H1 (cell line): ENCODE results near the gene DYNC1I1. TPM values are rescaled to one million over a fixed set of nuclear protein-coding genes. Genes with fewer than 3 reads are reported as not detected.

ENCODE experiments used
- CTCF ChIA-PET: fragments of 300-600 bp; sonication (Branson Sonifier 250); formaldehyde crosslinking; loops from one replicate; lab custom pipeline; 2021; ENCODE audit not compliant: partially characterized antibody; lab: Charles Lee
- POLR2A ChIA-PET: fragments of 300-600 bp; sonication (Branson Sonifier 250); formaldehyde crosslinking; loops from one replicate; lab custom pipeline; 2021; ENCODE audit warnings: inconsistent platforms; ENCODE audit not compliant: partially characterized antibody; lab: Charles Lee
- DNase-seq, 2 experiments: peaks; one replicate each; pipeline versions ENCODE4 v3.0.0 to v3.0.0-alpha.2; 2010 to 2022; ENCODE audit warnings: low spot score in 2 of 2, low read depth in 1 of 2, mixed read lengths in 1 of 2
- FAIRE-seq: peaks from 2 replicates; lab custom pipeline; 2011; peaks lifted over from hg19 to GRCh38; lab: Jason Lieb, UNC
- H2AFZ ChIP-seq: 2 replicates; pipeline ENCODE4 v1.8.1; 2012; ENCODE audit warnings: low read length, inconsistent platforms
- H2AK5ac ChIP-seq: 2 replicates; pipeline ENCODE4 v1.6.1; 2013; ENCODE audit warnings: low read depth, low read length
- H2BK120ac ChIP-seq: replicated peaks from 2 replicates; pipeline ENCODE3; 2013; ENCODE audit warnings: low read depth, low read length, inconsistent platforms
- H2BK12ac ChIP-seq: 2 replicates; pipeline ENCODE4 v1.6.1; 2013; ENCODE audit warnings: low read depth, low read length
- H2BK15ac ChIP-seq: 2 replicates; pipeline ENCODE4 v1.6.1; 2013; ENCODE audit warnings: low read length
- H2BK20ac ChIP-seq: 2 replicates; pipeline ENCODE4 v1.6.1; 2013; ENCODE audit warnings: low read length
- H2BK5ac ChIP-seq: 2 replicates; pipeline ENCODE4 v1.6.1; 2013; ENCODE audit warnings: low read depth, low read length
- H3K14ac ChIP-seq: 2 replicates; pipeline ENCODE4 v1.6.1; 2013; ENCODE audit warnings: inconsistent platforms; ENCODE audit not compliant: insufficient read length
- H3K18ac ChIP-seq: 2 replicates; pipeline ENCODE4 v1.6.1; 2013; ENCODE audit warnings: low read length; ENCODE audit errors: extremely low read depth
- H3K23ac ChIP-seq: 2 replicates; pipeline ENCODE4 v1.6.1; 2013; ENCODE audit warnings: inconsistent platforms; ENCODE audit not compliant: insufficient read length
- H3K23me2 ChIP-seq: 2 replicates; pipeline ENCODE4 v1.6.1; 2013; ENCODE audit warnings: low read depth, low read length
- H3K27ac ChIP-seq: 2 replicates; pipeline ENCODE4 v1.6.1; 2011; ENCODE audit warnings: low read depth, low read length, inconsistent platforms
- H3K27me3 ChIP-seq, 4 experiments: replicated peaks in 1 of 4; 1 replicate in 1 of 4; 2 replicates in 3 of 4; pipeline versions ENCODE4 v1.6.1 to v1.8.1; 2011 to 2013; ENCODE audit warnings: low read length in 3 of 4, mild to moderate bottlenecking in 3 of 4, inconsistent platforms in 2 of 4, mixed read lengths in 2 of 4, moderate library complexity in 1 of 4; ENCODE audit not compliant: control insufficient read depth in 3 of 4, insufficient read depth in 3 of 4; ENCODE audit errors: extremely low read depth in 1 of 4
- H3K36me3 ChIP-seq, 4 experiments: 2 replicates each; pipeline versions ENCODE4 v1.6.1 to v1.8.1; 2011 to 2013; ENCODE audit warnings: mild to moderate bottlenecking in 4 of 4, low read length in 3 of 4, moderate library complexity in 2 of 4, control low read depth in 1 of 4, inconsistent platforms in 1 of 4; ENCODE audit not compliant: insufficient read depth in 4 of 4, control insufficient read depth in 2 of 4
- H3K4ac ChIP-seq: replicated peaks from 2 replicates; pipeline ENCODE3; 2013; ENCODE audit warnings: low read length, low read depth, mixed read lengths, inconsistent platforms; ENCODE audit not compliant: insufficient read length
- H3K4me1 ChIP-seq, 4 experiments: replicated peaks in 1 of 4; 1 replicate in 1 of 4; 2 replicates in 3 of 4; pipeline versions ENCODE4 v1.6.1 to v1.8.1; 2011 to 2013; ENCODE audit warnings: low read length in 3 of 4, inconsistent platforms in 2 of 4, mixed read lengths in 1 of 4; ENCODE audit not compliant: insufficient read depth in 4 of 4, control insufficient read depth in 3 of 4
- H3K4me2 ChIP-seq, 2 experiments: 2 replicates each; pipeline versions ENCODE4 v1.6.1 to v1.8.1; 2011 to 2013; ENCODE audit warnings: low read depth in 2 of 2, low read length in 2 of 2, control low read depth in 1 of 2, inconsistent platforms in 1 of 2, mild to moderate bottlenecking in 1 of 2; ENCODE audit not compliant: insufficient read depth in 1 of 2
- H3K4me3 ChIP-seq, 4 experiments: fragments of 200-600, 300-600 bp in 1 of 4; sonication (generic), shearing (Covaris generic), sonication (Bioruptor Twin) in 1 of 4; 2 replicates each; pipeline versions ENCODE4 v1.5.1 to v1.8.1; 2011 to 2016; ENCODE audit warnings: low read length in 4 of 4, low read depth in 3 of 4, control low read depth in 2 of 4, inconsistent platforms in 2 of 4, mild to moderate bottlenecking in 2 of 4, mixed read lengths in 1 of 4, moderate library complexity in 1 of 4; ENCODE audit not compliant: insufficient read depth in 2 of 4; ENCODE audit errors: extremely low read depth in 1 of 4
- H3K56ac ChIP-seq: replicated peaks from 2 replicates; pipeline ENCODE3; 2013; ENCODE audit warnings: low read depth, mild to moderate bottlenecking, mixed read lengths, low read length, inconsistent platforms; ENCODE audit not compliant: insufficient read length
- H3K79me1 ChIP-seq: 2 replicates; pipeline ENCODE4 v1.6.1; 2013; ENCODE audit warnings: low read depth, low read length, control low read depth
- H3K79me2 ChIP-seq, 2 experiments: 2 replicates each; pipeline versions ENCODE4 v1.6.1 to v1.8.1; 2012 to 2013; ENCODE audit warnings: low read length in 2 of 2, mild to moderate bottlenecking in 2 of 2, inconsistent platforms in 1 of 2; ENCODE audit not compliant: insufficient read depth in 2 of 2, control insufficient read depth in 1 of 2
- H3K9ac ChIP-seq, 4 experiments: replicated peaks in 1 of 4; 1 replicate in 1 of 4; 2 replicates in 3 of 4; pipeline versions ENCODE4 v1.6.1 to v1.8.1; 2011 to 2013; ENCODE audit warnings: low read depth in 3 of 4, low read length in 3 of 4, control low read depth in 2 of 4, mild to moderate bottlenecking in 2 of 4, moderate library complexity in 2 of 4, inconsistent platforms in 1 of 4; ENCODE audit errors: extremely low read depth in 1 of 4
- H3K9me3 ChIP-seq, 2 experiments: 2 replicates each; pipeline versions ENCODE4 v1.6.1 to v1.8.1; 2012 to 2013; ENCODE audit warnings: mild to moderate bottlenecking in 2 of 2, moderate library complexity in 2 of 2, control low read depth in 1 of 2, inconsistent platforms in 1 of 2, low read depth in 1 of 2, low read length in 1 of 2, mixed read lengths in 1 of 2; ENCODE audit not compliant: insufficient read depth in 2 of 2
- H4K20me1 ChIP-seq, 2 experiments: replicated peaks in 1 of 2; 2 replicates each; pipeline versions ENCODE3 to v1.8.1; 2011 to 2013; ENCODE audit warnings: inconsistent platforms in 2 of 2, low read length in 2 of 2, mild to moderate bottlenecking in 1 of 2; ENCODE audit not compliant: insufficient read depth in 2 of 2, control insufficient read depth in 1 of 2
- H4K5ac ChIP-seq: 2 replicates; pipeline ENCODE4 v1.6.1; 2013; ENCODE audit warnings: low read length, low read depth, mixed read lengths, inconsistent platforms; ENCODE audit not compliant: insufficient read length
- H4K8ac ChIP-seq: 2 replicates; pipeline ENCODE4 v1.8.0; 2013; ENCODE audit warnings: mild to moderate bottlenecking, moderate library complexity, low read length, inconsistent platforms; ENCODE audit not compliant: insufficient read depth; ENCODE audit errors: extremely low read depth
- H4K91ac ChIP-seq: replicated peaks from 2 replicates; pipeline ENCODE3; 2013; ENCODE audit warnings: low read length, mixed read lengths, inconsistent platforms; ENCODE audit not compliant: insufficient read length
- BCL11A ChIP-seq, 2 experiments: IDR thresholded peaks; one replicate each; pipeline ENCODE4 v1.6.1; 2011; ENCODE audit warnings: low read depth in 2 of 2, low read length in 2 of 2, mild to moderate bottlenecking in 2 of 2
- BRCA1 ChIP-seq: IDR thresholded peaks from 2 replicates; pipeline ENCODE4 v1.6.1; 2012; ENCODE audit warnings: low read depth, low read length, improper control_type of control experiment
- CHD1 ChIP-seq: IDR thresholded peaks from 2 replicates; pipeline ENCODE4 v1.6.1; 2012; ENCODE audit warnings: low read depth, low read length, improper control_type of control experiment
- CREB1 ChIP-seq: IDR thresholded peaks from 2 replicates; pipeline ENCODE4 v1.6.1; 2012; ENCODE audit warnings: inconsistent platforms
- FOSL1 ChIP-seq: IDR thresholded peaks from 2 replicates; pipeline ENCODE4 v1.6.1; 2011; ENCODE audit warnings: mild to moderate bottlenecking, low read depth, low read length, moderate library complexity; ENCODE audit not compliant: insufficient read depth
- HDAC2 ChIP-seq, 2 experiments: fragments of 300-600 bp in 1 of 2; sonication (generic) in 1 of 2; IDR thresholded peaks; 2 replicates each; pipeline ENCODE4 v1.6.1; 2011 to 2012; ENCODE audit warnings: low read depth in 2 of 2, low read length in 2 of 2, mild to moderate bottlenecking in 2 of 2, moderate library complexity in 2 of 2, borderline replicate concordance in 1 of 2, inconsistent platforms in 1 of 2
- HDAC6 ChIP-seq: IDR thresholded peaks from one replicate; pipeline ENCODE4 v1.7.1; 2012; ENCODE audit warnings: low read depth, mild to moderate bottlenecking, inconsistent platforms, low read length, moderate library complexity
- JUN ChIP-seq: IDR thresholded peaks from 2 replicates; pipeline ENCODE4 v1.6.1; 2011; ENCODE audit warnings: low read depth, mild to moderate bottlenecking, improper control_type of control experiment, low read length
- MAFK ChIP-seq: IDR thresholded peaks from 2 replicates; pipeline ENCODE4 v1.6.1; 2012; ENCODE audit warnings: low read depth, mild to moderate bottlenecking, improper control_type of control experiment, low read length
- POLR2A ChIP-seq, 2 experiments: IDR thresholded peaks; 1 replicate in 1 of 2; 2 replicates in 1 of 2; pipeline ENCODE4 v1.6.1; 2011; ENCODE audit warnings: low read depth in 2 of 2, low read length in 2 of 2, mild to moderate bottlenecking in 2 of 2; ENCODE audit errors: control extremely low read depth in 1 of 2
- SIRT6 ChIP-seq: IDR thresholded peaks from one replicate; pipeline ENCODE4 v1.7.1; 2012; ENCODE audit warnings: low read length, inconsistent platforms
- SIX5 ChIP-seq: IDR thresholded peaks from 2 replicates; pipeline ENCODE4 v1.6.1; 2011; ENCODE audit warnings: mild to moderate bottlenecking, low read depth, low read length
- TCF12 ChIP-seq: IDR thresholded peaks from 2 replicates; pipeline ENCODE4 v1.6.1; 2011; ENCODE audit warnings: low read depth, mild to moderate bottlenecking, low read length
- TEAD4 ChIP-seq: IDR thresholded peaks from 2 replicates; pipeline ENCODE4 v1.6.1; 2012; ENCODE audit warnings: low read depth, low read length, inconsistent platforms, mixed read lengths
- YY1 ChIP-seq: IDR thresholded peaks from 2 replicates; pipeline ENCODE4 v1.6.1; 2011; ENCODE audit warnings: low read depth, mild to moderate bottlenecking, low read length
- WGBS, 2 experiments: shearing (Covaris generic) in 1 of 2; methylation state at CpG; one replicate each; pipeline versions ENCODE4 v1.1.6 to v1.1.7; 2013 to 2015; ENCODE audit warnings: low lambda C conversion rate in 2 of 2, mixed read lengths in 2 of 2, inconsistent platforms in 1 of 2, low coverage in 1 of 2, missing lambda C conversion rate in 1 of 2; ENCODE audit not compliant: insufficient replicate concordance in 2 of 2, insufficient coverage in 1 of 2, insufficient read length in 1 of 2; ENCODE audit errors: extremely low coverage in 1 of 2, missing lambda C conversion rate in 1 of 2; 5-methylcytosine and 5-hydroxymethylcytosine counted together
- polyA plus RNA-seq, 7 experiments: library from polyadenylated mRNA; depleted of rRNA in 3 of 7; stranded (reverse) in 5 of 7; unstranded in 2 of 7; fragments of >200 nt in 5 of 7; fragments of 200-250 nt in 2 of 7; gene quantifications; 1 replicate in 5 of 7; 2 replicates in 1 of 7; 4 replicates in 1 of 7; pipeline versions ENCODE4 v1.2.1 to v1.2.3, GENCODE V29; 2011 to 2013; ENCODE audit warnings: missing spikeins in 2 of 7, mixed read lengths in 2 of 7
- total RNA-seq: library from RNA; stranded (reverse); fragmentation: NEBNext Ultra II Directional; extraction: Animal tissue kit (Norgen Biotek cat#: 25700); gene quantifications from 2 replicates; pipeline ENCODE4 v1.2.1, GENCODE V29; 2021

Gene DYNC1I1
- total and polyA plus RNA-seq, 2 of the 8 experiments (the other 6 are each of a cell fraction or from before 2014, with no cell fraction given) = 0.45 to 0.58 TPM

GRCh38 chr7:95805909-95806308 lies 33.6 kb downstream of the DYNC1I1 start:
- Histone ChIP-seq H3K79me2 (no peaks in the 10 kb centered on the region), H2BK120ac (no peak overlapping the region), H2BK12ac (no peak overlapping the region), H4K91ac (no peak overlapping the region), H3K9ac (no peak overlapping the region), H4K8ac (no peak overlapping the region), H3K4me3 (no peak overlapping the region), H3K14ac (no peak overlapping the region), H2BK15ac (no peak overlapping the region), H3K23ac (no peak overlapping the region), H2BK5ac (no peak overlapping the region), H3K23me2 (no peaks in the 10 kb centered on the region), H3K4me2 (no peak overlapping the region), H2AFZ (no peak overlapping the region), H3K9me3 (no peaks in the 10 kb centered on the region), H3K18ac (no peak overlapping the region), H4K5ac (no peak overlapping the region), H3K79me1 (no peaks in the 10 kb centered on the region), H2AK5ac (no peak overlapping the region), H2BK20ac (no peak overlapping the region), H3K4ac (no peak overlapping the region), H3K4me1 (no peaks in the 10 kb centered on the region), H3K27me3 (no peaks in the 10 kb centered on the region), H3K36me3 (no peaks in the 10 kb centered on the region), H3K27ac (no peak overlapping the region), H3K56ac (no peak overlapping the region), H4K20me1 (no peaks in the 10 kb centered on the region)
- DNase-seq = no peak
- no peak for FAIRE-seq
- 95% methylated on average over 1 of the region's 1 CpG; no CpG with 5 or more reads in 1 of the 2 experiments for WGBS, 2 experiments
- POLR2A ChIA-PET = no interaction called here
- CTCF ChIA-PET = interaction anchor here (1.3 to 3.3 kb wide), 3 partner anchors 9 to 65 kb away, joined by 3 to 9 read pairs (median 4); no protein-coding TSS in a partner anchor
- TF ChIP-seq SIX5 = no peak
- TF ChIP-seq MAFK = no peak
- no peak for TF ChIP-seq CHD1
- no peak for TF ChIP-seq FOSL1
- TF ChIP-seq POLR2A (IDR thresholded peaks at IDR 0.05; ENCODE audit: control extremely low read depth in 1 of 2, low read depth in 2 of 2, low read length in 2 of 2) = no peak
- no peak for TF ChIP-seq SIRT6
- TF ChIP-seq HDAC2 (IDR thresholded peaks at IDR 0.05; ENCODE audit: borderline replicate concordance in 1 of 2, low read depth in 2 of 2, low read length in 2 of 2) = no peak
- no peak for TF ChIP-seq BCL11A (IDR thresholded peaks at IDR 0.05; ENCODE audit: low read depth in 2 of 2, low read length in 2 of 2)
- no peak for TF ChIP-seq YY1
- no peak for TF ChIP-seq BRCA1
- TF ChIP-seq TEAD4 = no peak
- no peak for TF ChIP-seq CREB1
- TF ChIP-seq TCF12 = no peak
- TF ChIP-seq JUN = no peak
- no peak for TF ChIP-seq HDAC6
